Panc1 (cell line): ENCODE results near the gene EXOC6B. TPM values are rescaled to one million over a fixed set of nuclear protein-coding genes. Genes with fewer than 3 reads are reported as not detected.

ENCODE experiments used
- ATAC-seq: fragments of 200-7000 bp; cut with Tn5 transposase; 2 replicates; pipeline ENCODE4 v1.9.1; 2020; ENCODE audit warnings: mild to moderate bottlenecking, moderate library complexity
- BruUV-seq: library from RNA; stranded (reverse); fragments of 400-500 nt; replicated peaks from 2 replicates; lab custom pipeline; 2021; lab: Mats Ljungman, UMichigan
- CTCF ChIA-PET: fragments of 300-600 bp; sonication (Branson Sonifier 250); formaldehyde crosslinking; loops from one replicate; lab custom pipeline; 2022; ENCODE audit warnings: antibody characterized with exemption; lab: Charles Lee
- POLR2A ChIA-PET: fragments of 300-600 bp; sonication (Branson Sonifier 250); formaldehyde crosslinking; loops from one replicate; lab custom pipeline; 2022; ENCODE audit warnings: antibody characterized with exemption; lab: Charles Lee
- DNase-seq: peaks from one replicate; pipeline ENCODE4 v3.0.0-alpha.2; 2010; ENCODE audit warnings: low read depth, low spot score
- H3K27ac ChIP-seq: 2 replicates; pipeline ENCODE4 v1.5.1; 2011; ENCODE audit warnings: mild to moderate bottlenecking, low read length, inconsistent platforms
- H3K27me3 ChIP-seq: fragments of 200-500 bp; sonication (Bioruptor generic); 2 replicates; pipeline ENCODE4 v1.6.0; 2014; ENCODE audit warnings: low read length, inconsistent platforms; ENCODE audit not compliant: control insufficient read depth, insufficient read depth
- H3K36me3 ChIP-seq: fragments of 200-500 bp; sonication (Bioruptor generic); 2 replicates; pipeline ENCODE4 v1.5.1; 2014; ENCODE audit warnings: inconsistent platforms, mild to moderate bottlenecking, low read length, moderate library complexity; ENCODE audit not compliant: control insufficient read depth, insufficient read depth
- H3K4me1 ChIP-seq: 2 replicates; pipeline ENCODE4 v1.5.1; 2011; ENCODE audit warnings: inconsistent platforms, mild to moderate bottlenecking, low read length, moderate library complexity; ENCODE audit not compliant: control insufficient read depth, insufficient read depth
- H3K4me3 ChIP-seq, 2 experiments: 2 replicates each; pipeline ENCODE4 v1.5.1; 2011 to 2012; ENCODE audit warnings: low read depth in 2 of 2, low read length in 2 of 2, mild to moderate bottlenecking in 2 of 2, inconsistent platforms in 1 of 2, moderate library complexity in 1 of 2
- H3K9me3 ChIP-seq: fragments of 200-500 bp; sonication (Bioruptor generic); 2 replicates; pipeline ENCODE4 v1.5.1; 2014; ENCODE audit warnings: low read depth, mild to moderate bottlenecking, inconsistent platforms, low read length, moderate library complexity; ENCODE audit not compliant: control insufficient read depth, insufficient read depth
- POLR2AphosphoS5 ChIP-seq: IDR thresholded peaks from 2 replicates; pipeline ENCODE4 v1.6.1; 2012; ENCODE audit warnings: mild to moderate bottlenecking, low read depth, low read length, moderate library complexity
- REST ChIP-seq, 2 experiments: IDR thresholded peaks; 2 replicates each; pipeline ENCODE4 v1.6.1; 2011 to 2012; ENCODE audit warnings: low read depth in 2 of 2, control low read depth in 1 of 2, low read length in 1 of 2, mild to moderate bottlenecking in 1 of 2, moderate library complexity in 1 of 2; ENCODE audit not compliant: insufficient read depth in 1 of 2
- SIN3A ChIP-seq: IDR thresholded peaks from 2 replicates; pipeline ENCODE4 v1.6.1; 2012; ENCODE audit warnings: low read depth, mild to moderate bottlenecking, low read length, moderate library complexity, borderline replicate concordance; ENCODE audit not compliant: insufficient read depth
- TCF7L2 ChIP-seq: IDR thresholded peaks from 2 replicates; pipeline ENCODE4 v1.6.1; 2011; ENCODE audit warnings: mild to moderate bottlenecking, low read depth, low read length, inconsistent platforms
- in situ Hi-C: cut with HindIII; loops from 2 replicates; pipeline ENCODE4 v1.10.0; 2016; ENCODE audit warnings: low sequenced_read_pairs, low pct_unique_long_range_greater_than_20kb
- intact Hi-C: fragments of 100-400 bp; cut with micrococcal nuclease; formaldehyde crosslinking; loops from one replicate; pipeline ENCODE4 v1.10.0; 2022; ENCODE audit not compliant: unreplicated experiment
- total RNA-seq: library from RNA; stranded (reverse); gene quantifications from one replicate; pipeline ENCODE4 v1.2.1, GENCODE V29; 2021; ENCODE audit not compliant: unreplicated experiment
- TF ChIP-seq, protein P1 (sequence below): fragments of 450-650 bp; IDR thresholded peaks from 2 replicates; pipeline ENCODE4 v1.5.1; 2017; ENCODE audit warnings: mild to moderate bottlenecking

The EXOC6B gene
- total RNA-seq, 1 experiment from 2014 or later = 23.2 TPM

DNA sequence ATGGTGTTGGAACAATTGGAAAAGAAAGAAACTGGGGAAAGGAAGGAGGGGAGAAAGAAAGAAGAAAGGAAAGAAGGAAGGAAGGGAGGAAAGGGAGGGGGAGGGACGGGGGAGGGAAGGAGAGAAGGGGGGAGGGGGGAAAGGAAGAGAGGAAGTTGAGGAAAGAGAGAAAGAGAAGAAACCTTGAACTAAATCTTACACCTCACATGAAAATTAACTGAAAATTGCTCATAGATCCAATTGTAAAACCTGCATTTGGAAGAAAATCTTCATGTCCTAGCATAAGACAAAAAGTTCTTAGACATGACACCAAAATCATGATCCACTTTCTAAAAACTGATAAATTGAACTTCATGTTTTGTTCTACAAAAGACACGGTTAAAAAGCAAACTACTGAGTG lies 163.8 kb downstream of the EXOC6B start:
- H3K27me3 ChIP-seq = no peaks in the 10 kb centered on the region
- no peaks in the 10 kb centered on the region for H3K4me1 ChIP-seq
- ATAC-seq (no peak), DNase-seq (no peak)
- no peak overlapping the region for H3K27ac ChIP-seq
- no peaks in the 10 kb centered on the region for H3K36me3 ChIP-seq
- TF ChIP-seq SIN3A = no peak
- TF ChIP-seq POLR2AphosphoS5 = no peak
- no peak for TF ChIP-seq TCF7L2
- TF ChIP-seq, protein P1, sequence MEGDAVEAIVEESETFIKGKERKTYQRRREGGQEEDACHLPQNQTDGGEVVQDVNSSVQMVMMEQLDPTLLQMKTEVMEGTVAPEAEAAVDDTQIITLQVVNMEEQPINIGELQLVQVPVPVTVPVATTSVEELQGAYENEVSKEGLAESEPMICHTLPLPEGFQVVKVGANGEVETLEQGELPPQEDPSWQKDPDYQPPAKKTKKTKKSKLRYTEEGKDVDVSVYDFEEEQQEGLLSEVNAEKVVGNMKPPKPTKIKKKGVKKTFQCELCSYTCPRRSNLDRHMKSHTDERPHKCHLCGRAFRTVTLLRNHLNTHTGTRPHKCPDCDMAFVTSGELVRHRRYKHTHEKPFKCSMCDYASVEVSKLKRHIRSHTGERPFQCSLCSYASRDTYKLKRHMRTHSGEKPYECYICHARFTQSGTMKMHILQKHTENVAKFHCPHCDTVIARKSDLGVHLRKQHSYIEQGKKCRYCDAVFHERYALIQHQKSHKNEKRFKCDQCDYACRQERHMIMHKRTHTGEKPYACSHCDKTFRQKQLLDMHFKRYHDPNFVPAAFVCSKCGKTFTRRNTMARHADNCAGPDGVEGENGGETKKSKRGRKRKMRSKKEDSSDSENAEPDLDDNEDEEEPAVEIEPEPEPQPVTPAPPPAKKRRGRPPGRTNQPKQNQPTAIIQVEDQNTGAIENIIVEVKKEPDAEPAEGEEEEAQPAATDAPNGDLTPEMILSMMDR = no peak
- TF ChIP-seq REST (IDR thresholded peaks at IDR 0.05; ENCODE audit: insufficient read depth in 1 of 2, low read depth in 2 of 2, low read length in 1 of 2) = no peak
- no peak overlapping the region for H3K4me3 ChIP-seq
- H3K9me3 ChIP-seq = no peaks in the 10 kb centered on the region
- in situ Hi-C loops = no loop called here
- POLR2A ChIA-PET = no interaction called here
- no TSS peak for BruUV-seq
- CTCF ChIA-PET = no interaction called here
- intact Hi-C loops = no loop called here

DNA sequence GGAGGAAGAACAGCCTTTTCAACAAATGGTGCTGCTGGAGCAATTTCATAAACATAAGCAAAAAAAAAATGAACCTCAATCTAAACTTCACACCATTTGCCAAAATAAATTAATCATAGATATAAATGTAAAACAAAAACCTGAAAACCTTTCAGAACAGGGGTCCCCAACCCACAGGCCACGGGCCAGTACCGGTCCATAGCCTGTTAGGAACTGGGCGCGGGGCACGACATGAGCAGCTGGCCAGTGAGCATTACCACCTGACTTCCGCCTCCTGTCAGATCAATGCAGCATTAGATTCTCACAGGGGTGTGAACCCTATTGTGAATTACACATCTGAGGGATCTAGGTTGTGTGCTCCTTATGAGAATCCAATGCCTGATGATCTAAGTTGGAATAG lies 176.0 kb downstream of the EXOC6B start:
- CTCF ChIA-PET = no interaction called here

More for the DNA sequence above, 176.0 kb downstream of the EXOC6B start:
- in situ Hi-C loops (no loop called here), intact Hi-C loops (no loop called here)
- no peaks in the 10 kb centered on the region for H3K4me1 ChIP-seq
- TF ChIP-seq, protein P1 = no peak
- TF ChIP-seq POLR2AphosphoS5 (no peak), TCF7L2 (no peak), REST (IDR thresholded peaks at IDR 0.05; ENCODE audit: insufficient read depth in 1 of 2, low read depth in 2 of 2, low read length in 1 of 2) (no peak), SIN3A (no peak)
- H3K36me3 ChIP-seq = no peaks in the 10 kb centered on the region
- ATAC-seq = no peak
- BruUV-seq = no TSS peak
- no peak for DNase-seq
- H3K9me3 ChIP-seq = no peaks in the 10 kb centered on the region
- no peak overlapping the region for H3K27ac ChIP-seq
- POLR2A ChIA-PET = no interaction called here
- H3K4me3 ChIP-seq = no peak overlapping the region
- H3K27me3 ChIP-seq = no peaks in the 10 kb centered on the region
